GM19238 (cell line): ENCODE results near the gene ANO3.

Experiments used
- DNase-seq: peaks from one replicate; pipeline ENCODE4 v3.0.0; 2011; ENCODE audit warnings: low spot score; ENCODE audit not compliant: insufficient read length

ANO3 gene

DNA sequence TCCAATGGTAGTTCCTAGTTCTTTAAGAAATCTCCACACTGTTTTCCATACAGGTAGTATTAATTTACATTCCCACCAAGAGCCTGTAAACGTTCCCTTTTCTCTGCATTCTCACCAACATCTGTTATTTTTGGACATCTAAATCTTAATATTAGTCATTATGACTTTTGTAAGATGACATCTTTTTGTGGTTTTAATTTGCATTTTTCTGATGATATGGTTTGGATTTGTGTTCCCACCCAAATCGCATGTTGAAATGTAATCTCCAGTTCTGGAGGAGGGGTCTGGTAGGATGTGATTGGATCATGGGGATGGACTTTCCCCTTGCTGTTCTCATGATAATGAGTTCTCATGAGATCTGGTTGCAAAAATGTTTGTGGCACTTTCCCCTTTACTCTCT, 151.2 kb downstream of the ANO3 start:
- no peak for DNase-seq

DNA sequence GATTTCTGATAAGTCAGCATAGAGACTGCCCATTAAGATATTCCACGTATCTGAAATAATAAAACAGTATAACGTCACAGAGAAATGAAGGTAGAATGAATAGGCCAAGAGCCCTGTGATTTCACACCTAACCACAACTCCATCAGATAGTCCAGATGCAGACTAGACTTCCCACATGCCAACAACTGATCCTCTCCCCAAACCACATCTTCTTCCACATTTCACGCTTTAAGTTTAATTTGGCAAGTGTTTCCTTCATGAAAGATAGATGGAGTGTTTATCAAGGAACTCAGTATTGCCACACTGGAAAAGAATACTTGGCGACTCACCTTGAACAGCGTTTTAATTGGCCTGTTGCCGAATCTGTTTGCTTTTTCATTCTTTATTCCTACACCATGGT, 158.6 kb downstream of the ANO3 start:
- DNase-seq, result no peak

DNA sequence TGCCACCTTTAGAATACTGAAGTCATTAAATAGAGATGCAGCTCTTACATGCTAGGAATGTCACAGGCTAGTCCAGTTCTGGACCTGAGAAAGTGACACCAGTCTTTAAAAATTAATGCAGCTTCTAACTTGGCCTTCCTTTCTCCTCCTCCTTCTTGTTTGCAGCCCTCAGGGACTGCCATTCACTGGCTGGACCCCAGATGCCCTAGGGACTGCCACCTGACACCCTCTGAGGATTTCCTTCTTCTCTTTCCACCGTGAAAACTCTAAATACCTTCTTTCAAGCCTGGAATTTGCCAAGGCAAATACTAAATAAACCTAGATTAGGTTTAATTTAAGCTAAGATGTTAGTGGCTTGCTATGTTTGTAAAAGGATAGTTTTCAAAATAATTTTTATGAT, 161.7 kb downstream of the ANO3 start:
- no peak for DNase-seq

DNA sequence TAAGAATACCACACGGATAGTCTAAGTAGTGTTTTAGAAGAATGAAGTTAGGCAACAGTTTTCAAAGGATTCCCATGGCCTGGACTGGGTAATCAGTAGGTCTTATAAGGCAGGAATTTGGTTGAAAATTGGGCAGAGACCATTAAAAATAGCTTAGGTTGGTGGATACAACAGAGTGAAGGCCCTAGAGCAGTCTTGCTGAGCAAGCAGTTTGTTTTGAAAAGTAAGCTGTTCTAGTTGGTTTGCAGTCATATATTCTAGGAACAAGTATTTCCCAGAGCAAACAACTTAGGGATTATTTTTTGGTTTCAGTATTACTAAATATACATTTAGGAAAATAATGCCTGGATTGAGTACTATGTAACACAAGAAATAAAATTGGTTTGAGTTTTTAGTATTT, 175.3 kb downstream of the ANO3 start:
- DNase-seq, result no peak

DNA sequence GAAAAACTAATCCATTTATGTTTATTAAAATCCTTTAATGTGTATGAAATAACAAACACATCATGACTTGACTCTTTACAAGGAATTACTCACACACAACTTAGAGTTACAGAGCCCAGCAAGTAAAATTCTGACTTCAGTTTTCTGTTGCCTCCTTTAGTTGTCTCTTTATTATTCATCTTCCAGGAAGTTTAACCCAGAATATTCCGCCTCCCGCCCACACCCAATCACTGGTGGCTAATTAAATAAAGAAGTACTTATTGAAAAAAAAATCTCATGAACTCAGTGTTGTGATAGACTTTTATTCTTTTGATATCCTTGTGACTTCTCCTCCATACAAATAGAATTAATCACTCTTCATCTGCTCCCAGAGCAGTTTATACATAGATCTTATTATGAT, 178.2 kb downstream of the ANO3 start:
- DNase-seq, result no peak

DNA sequence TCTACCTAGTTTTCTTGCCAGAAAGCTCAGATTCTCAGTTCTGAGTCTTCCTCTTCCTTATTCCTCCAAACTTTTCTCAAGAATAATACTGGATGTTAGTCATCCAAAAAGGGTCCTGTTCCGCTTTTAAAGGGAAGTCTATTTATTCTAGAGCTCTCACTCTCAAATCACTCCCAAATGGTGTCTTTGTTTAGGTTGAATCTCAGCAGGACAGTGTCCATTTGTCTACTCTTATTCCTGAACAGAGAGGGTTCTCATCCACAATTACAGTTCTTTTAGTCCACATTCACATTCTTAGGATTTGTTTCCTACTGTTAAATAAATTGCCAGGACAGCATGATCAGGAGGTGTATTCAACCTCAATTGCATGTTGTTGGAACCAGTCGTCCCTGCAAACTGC, 178.8 kb downstream of the ANO3 start:
- DNase-seq, result no peak

DNA sequence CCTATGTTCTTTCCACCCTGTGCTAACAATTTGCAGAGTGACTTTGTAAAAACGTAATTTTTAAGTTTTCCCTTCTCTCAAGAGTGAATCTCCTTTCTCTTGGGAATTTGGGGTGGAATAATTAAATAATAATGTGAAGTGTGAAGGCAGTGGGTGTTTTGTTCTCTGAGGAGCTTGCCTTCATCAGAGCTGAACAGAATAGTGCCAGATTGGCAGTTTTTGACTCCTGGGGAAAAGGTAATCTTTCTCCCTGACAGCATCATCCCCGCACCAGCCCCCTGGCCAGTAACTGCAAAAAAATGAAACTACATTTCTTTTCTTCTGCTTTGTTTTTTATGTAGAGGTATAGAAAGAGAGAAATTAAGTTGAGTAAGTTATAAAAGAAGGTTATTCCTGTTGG, 180.3 kb downstream of the ANO3 start:
- no peak for DNase-seq

DNA sequence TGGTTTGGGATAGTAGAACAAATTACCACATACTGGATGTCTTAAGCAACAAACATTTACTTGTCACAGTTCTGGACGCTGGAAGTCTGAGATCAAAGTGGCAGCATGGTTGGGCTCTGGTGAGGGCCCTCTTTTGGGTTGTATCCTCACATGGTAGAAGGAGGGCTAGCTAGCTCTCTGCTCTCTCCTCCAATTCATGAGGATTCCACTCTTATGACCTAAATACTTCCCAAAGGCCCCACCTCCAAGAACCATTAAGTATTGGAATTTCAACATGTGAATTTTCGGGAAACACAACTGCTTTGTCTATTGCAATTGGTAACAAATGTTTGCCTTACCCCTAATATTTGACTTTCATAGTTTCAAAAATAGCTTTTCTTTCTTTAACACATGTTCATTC, 187.5 kb downstream of the ANO3 start:
- no peak for DNase-seq

DNA sequence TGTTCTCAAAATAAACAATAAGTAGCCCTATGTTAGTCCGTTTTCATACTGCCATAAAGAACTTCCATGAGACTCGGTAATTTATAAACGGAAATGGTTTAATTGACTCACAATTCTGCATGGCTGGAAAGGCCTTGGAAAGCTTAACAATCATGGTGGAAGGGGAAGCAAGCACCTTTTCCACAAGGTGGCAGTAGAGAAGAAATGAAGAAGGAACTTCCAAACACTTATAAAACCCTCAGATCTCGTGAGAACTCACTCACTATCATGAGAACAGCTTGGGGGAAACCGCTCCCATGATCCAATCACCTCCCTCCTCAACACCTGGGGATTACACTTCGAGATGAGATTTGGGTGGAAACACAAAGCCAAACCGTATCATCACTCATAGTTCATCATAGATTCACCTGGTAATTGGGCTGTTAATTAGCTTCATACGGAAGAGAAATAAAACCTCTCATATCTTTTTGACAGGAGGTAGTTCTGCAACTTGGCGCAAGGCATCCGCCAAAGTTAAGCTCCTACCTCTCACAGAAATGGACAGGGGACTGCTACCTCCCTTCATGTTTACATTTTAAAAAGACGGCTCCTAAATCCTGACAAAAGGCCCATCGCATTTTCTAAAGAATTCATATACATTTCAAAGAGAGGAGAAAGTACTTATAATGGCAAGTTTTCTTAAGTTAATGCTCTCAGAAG, 191.1 kb downstream of the ANO3 start:
- no peak for DNase-seq

DNA sequence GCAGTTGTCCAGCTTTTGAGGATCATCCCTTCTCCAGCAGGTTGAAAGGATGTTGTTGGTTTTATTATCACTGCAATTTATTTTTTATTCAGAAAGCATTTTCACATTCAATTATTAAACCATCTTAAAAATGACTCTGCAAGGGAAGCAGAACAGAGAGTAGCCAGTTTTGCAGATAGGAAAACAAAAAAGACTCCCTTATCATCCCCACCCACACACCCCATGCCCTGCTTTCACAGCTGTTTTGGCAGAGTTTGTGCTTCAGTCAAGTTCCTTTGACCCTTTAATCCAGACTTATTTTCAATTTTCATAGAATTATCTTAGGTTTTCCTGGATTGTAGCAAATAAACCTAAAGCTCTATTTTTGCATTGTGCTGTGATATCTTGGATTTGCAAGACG, 195.8 kb downstream of the ANO3 start:
- DNase-seq, result no peak

DNA sequence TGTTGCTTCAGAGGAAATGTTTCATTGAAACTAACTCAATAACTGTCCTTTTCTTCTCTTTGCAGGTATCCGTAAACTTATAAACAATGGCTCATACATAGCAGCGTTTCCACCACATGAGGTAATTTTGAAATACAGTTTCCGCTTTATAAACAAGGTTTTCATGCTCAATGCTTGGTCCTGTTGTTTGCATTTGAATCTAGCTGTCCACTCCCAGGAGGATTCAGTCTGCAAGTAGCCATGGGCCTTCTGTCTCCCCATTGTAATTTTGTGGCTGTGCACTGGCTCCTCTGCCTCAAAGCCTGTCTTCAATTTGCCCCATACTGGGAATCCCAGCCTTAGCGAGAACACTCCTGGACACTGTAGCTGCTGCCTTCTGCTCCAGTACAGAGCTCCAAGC, 205.4 kb downstream of the ANO3 start:
- no peak for DNase-seq

DNA sequence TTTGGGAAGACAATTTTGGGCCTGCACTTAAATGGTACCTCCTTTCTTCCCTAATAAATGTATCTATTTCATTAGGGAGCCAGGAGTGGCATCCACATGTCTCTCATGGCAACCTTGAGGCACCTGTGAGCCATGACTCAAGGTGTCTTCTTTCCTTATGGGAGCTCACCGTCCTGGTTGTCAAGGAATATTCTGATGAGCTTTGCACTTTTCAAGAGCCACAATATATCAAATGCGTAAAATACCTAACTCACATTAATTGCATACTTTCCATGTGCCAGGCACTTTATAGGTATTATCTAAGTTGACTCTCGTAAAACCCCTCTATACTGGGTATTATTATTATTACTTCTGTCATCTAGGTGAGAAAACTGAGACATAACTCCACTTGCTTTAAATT, 207.6 kb downstream of the ANO3 start:
- DNase-seq, result no peak

DNA sequence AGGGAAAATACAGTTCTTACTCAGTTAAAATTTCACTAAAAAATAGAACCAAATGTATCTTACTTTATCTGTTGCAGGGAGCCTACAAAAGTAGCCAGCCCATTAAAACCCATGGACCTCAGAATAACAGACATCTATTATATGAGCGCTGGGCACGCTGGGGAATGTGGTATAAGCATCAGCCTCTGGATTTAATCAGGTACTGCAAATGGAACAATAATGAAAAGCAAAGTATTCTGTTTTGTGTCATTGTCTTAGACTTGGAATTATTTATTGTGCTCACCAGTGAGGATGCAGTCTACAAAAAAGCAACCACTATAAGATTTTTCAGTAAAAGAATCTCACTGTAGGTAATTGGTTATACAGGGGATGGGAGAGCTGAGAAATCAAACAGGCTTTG, 209.9 kb downstream of the ANO3 start:
- no peak for DNase-seq

DNA sequence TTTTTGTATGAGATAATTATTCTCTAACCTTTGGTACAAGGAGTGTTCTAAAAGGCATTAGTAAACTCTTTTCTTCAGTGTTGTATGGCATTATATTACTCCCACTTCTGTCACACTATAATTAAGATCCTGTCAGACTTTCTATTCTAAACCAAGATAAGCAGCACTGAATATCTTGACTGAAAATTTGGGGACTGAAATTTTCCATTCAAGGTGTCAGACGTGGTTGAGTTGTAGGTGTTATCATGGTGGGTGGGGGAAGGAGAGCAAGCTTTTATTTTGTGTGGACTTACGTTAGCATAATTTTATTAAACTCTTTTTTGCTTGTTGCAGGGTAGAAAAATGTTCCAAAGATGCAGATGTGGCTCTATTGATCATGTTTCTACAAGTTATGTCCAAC, 217.2 kb downstream of the ANO3 start:
- DNase-seq, result no peak

DNA sequence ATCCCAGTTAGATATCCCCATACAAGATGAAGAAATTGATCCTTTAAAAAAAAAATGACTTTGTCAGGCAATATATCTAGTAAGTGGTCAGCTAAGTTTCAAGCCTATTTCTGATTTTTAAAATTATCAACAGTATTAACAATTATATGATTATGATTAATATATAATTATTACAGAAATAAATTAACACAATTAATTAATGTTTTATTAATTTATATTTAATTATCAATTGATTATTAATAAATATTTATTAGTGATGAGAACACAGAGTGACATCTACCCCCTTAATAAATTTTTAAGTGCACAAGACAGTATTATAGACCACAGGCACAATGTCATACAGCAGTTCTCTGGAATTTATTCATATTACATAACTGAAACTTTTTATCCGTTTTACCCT, 218.1 kb downstream of the ANO3 start:
- DNase-seq, result no peak

DNA sequence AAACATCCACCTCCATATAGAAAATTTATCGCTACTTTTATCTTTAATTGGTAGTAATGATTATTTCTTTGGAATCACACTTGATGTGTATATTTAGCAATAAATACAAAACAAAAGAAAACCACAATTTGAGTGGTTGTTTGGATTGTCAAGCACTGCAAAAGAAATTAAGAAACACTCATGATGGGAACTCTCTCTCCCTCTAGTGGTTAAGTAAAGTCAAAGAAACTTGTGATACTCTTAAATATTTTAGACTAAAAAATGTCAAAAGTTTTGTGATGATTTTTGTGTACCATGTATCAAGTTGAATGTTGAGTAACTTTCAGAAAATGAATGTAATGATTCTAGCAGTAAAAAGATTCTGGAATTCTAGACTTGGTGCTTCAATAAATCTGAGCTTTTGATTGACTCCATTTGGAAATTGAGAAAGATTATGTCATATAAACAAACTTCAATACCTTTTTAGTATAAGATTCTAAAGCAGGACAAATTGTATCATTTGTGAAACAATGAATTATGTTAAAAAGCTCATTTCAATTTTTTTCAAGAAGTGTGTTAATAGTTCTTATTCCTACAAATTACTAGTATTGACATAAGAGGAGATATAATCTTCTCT, 219.4 kb downstream of the ANO3 start:
- DNase-seq, result no peak

DNA sequence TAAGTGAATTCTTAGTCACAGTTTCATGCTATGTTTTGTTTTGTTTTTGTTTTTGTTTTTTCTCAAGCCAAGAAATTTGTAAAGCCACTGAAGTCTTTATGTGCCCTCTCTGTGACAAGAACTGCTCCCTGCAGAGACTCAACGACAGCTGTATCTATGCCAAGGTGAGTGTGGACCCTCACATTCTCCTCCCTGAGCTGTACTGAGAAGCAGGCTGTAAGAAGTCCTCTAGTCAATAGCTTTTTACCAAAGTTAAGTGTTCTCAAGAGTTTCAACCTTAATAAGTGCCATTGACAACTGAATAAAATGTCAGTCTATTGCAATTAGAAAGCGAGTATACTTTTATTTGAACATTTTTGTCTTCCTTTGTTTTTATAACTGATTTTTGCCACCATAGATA, 221.3 kb downstream of the ANO3 start:
- DNase-seq, result no peak

DNA sequence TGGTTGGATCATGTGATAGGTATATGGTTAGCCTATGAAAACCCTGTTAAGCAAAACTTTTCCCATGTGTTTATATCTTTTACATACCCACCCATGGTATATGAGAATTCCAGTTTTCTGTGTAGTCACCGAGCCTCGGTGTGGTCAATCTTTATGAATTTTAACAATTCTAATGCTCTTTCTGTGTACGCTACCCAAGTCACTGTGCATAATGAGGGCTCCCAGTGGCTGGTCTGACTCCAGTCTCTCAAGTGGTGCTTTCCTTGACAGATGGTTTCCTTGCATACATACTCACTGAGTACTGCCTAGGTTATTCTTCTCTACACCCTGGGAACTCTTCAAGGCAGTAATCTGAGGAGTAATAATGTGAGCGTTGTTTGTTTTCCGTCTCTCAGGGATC, 222.5 kb downstream of the ANO3 start:
- DNase-seq, result no peak

DNA sequence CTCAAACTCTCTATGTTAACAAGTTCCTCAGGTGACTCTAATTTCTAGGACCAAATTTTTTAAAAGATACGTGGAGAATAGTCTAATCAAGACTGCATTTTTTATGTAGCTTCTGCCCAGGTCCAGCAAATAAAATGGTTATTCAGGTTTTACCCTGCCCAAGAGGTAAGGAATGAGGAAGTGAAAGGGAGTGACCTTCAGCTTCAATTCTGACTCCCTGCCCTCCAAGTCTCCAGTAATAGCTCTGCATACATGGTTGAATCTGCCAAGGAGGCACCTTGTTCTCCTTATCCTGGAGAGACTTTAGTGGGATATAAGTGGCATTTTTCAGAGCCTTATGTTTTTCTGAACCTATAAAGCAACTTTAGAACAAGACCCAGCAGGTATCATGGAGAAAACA, 224.7 kb downstream of the ANO3 start:
- DNase-seq, result no peak

DNA sequence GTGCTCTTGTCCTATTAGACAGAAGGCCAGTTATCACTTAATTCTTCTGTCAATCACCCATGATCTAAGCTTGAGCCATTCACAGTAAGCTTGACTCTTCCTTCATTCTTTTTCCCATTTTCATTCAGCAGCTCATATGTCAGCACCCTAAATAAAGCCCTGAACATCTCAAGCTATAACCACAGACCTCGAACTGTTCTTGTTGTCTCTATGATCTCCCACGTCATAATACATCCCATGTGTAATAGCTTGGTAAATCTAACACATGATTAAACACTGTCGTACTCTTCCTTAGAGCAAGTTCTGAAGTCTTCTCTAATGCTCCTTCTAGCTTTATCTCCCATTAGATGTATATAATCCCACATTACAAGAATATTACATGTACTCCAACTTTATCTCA, 225.7 kb downstream of the ANO3 start:
- DNase-seq, result no peak

DNA sequence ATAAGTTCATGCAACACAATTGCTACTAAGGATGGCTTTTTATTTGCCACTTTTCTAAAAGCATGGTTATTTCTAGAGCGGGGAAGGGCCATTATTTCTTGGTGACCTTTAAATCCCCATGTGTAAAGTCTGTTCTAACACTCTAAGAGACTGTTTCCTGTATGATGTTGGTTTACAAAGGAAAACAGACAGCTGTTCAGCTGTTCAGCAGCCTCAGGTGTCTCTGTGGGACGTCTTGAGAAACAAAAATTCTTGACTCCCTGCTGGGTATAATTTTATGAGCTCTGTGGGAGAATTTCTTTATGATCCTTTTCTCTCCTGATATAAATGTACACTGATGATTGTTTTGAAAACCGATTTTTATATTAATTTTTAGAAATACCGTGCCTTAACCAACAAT, 226.3 kb downstream of the ANO3 start:
- no peak for DNase-seq

DNA sequence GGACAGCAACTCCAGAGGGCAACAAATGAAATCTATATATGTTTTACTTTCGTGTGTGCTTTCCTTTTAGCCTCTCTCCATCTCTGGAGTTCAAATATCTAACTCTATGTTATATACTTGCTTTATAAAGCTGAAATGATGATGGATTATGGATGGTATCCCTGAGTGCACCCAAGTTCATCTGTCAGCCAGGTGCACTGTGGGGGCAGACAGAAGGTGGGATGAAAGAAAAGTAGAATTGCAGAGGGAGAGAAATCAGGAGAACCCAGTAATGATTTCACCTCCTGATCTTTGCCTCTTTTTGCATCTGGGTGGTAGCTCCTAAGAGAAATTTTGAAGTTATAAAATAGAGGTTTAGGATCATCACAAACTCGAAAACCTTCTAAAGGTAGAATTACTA, 237.7 kb downstream of the ANO3 start:
- DNase-seq, result no peak

DNA sequence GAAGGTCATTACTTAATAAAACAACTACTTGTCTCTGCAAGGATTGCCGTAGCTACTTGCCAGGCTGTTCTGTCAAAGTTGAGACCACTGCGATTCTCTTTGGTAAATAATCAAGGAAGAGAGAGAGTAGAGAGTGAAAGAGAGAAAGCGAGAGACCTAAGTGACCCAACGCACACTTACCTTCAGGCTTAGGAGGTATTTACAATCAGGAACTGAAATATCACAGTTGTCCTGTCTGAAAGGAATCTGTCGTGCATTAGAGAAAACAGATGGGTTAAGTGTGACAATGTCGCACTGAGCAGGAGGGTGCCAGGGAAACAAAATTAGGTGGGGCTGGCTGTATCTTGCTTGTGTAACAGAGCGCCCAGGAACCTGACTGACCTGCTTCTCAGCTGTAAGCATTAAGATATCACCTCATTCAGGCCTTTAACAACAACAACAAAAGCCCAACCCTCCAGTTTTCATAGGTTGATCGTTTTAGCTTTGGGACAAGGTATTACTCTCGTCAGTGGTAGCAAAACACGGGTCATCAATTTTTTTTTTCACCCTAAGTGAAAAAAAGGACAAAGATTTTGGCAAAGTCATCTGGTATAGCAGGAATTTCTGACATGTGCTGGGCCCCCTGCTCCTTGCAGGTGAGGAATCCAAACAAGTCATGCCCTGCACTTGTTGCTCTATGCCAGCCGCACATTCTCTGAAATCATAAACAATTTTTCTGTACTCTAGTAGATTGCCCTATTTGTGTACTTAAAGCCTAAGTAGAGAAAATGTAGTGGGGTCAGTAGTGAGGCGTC, 240.1 kb downstream of the ANO3 start, which contains the start of gene MUC15:
Gene MUC15 (minus strand): TSS at position 403 of the 794 bp plus-strand sequence. CDS start 5,169 bp downstream, outside the sequence.
- DNase-seq, result no peak
